ENCODE results near the gene ITPA. TPM values are rescaled to one million over a fixed set of nuclear protein-coding genes. Genes with fewer than 3 reads are reported as not detected.
"Not testable (repeated sequence)": the region's sequence is repeated elsewhere in the genome, so short reads cannot be mapped to it uniquely, and the experiment has no call there.

The ITPA gene
- total RNA-seq, 2 donors from 2014 or later = 35.2 to 67.6 TPM

DNA sequence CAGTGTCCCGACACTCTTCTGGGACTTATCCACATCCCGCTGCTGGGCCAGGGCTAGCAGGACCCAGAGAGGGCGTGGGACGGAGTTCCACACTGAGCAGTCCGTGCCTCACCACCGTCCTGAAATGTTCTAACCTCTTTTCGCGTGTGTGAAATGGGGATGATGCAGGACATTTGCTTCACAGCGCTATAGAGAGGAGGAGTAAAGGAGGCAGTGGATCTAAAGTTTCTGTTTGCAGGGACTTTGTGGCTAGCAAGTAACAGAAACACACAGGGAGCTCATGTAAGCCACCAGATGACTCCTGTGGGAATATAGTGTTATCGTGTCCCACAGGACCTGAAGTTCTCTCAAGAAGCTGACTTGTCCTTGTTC, 634 bp downstream of the ITPA start:
- no peaks in the 10 kb centered on the region for H3K27me3 ChIP-seq
- peak overlapping the region; percentile 95 for H3K4me3 ChIP-seq
- peak overlapping the region; percentile 88 to 95 for H3K9ac ChIP-seq (ENCODE audit: low read depth in 2 of 2, low read length in 2 of 2)
- intact Hi-C loops (cut with DNase I) = loop anchor here (5.0 kb wide), 1 partner anchor 48 kb away; no protein-coding TSS in a partner anchor
- DNase-seq = no peak
- TF ChIP-seq, protein P1, sequence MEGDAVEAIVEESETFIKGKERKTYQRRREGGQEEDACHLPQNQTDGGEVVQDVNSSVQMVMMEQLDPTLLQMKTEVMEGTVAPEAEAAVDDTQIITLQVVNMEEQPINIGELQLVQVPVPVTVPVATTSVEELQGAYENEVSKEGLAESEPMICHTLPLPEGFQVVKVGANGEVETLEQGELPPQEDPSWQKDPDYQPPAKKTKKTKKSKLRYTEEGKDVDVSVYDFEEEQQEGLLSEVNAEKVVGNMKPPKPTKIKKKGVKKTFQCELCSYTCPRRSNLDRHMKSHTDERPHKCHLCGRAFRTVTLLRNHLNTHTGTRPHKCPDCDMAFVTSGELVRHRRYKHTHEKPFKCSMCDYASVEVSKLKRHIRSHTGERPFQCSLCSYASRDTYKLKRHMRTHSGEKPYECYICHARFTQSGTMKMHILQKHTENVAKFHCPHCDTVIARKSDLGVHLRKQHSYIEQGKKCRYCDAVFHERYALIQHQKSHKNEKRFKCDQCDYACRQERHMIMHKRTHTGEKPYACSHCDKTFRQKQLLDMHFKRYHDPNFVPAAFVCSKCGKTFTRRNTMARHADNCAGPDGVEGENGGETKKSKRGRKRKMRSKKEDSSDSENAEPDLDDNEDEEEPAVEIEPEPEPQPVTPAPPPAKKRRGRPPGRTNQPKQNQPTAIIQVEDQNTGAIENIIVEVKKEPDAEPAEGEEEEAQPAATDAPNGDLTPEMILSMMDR (IDR thresholded peaks at IDR 0.05) = no peak
- H3K4me1 ChIP-seq = no peaks in the 10 kb centered on the region
- peaks cover 11% of the 10 kb centered on the region for H3K36me3 ChIP-seq
- H3K9me3 ChIP-seq = no peaks in the 10 kb centered on the region
- H3K27ac ChIP-seq = peak overlapping the region; percentile 82

DNA sequence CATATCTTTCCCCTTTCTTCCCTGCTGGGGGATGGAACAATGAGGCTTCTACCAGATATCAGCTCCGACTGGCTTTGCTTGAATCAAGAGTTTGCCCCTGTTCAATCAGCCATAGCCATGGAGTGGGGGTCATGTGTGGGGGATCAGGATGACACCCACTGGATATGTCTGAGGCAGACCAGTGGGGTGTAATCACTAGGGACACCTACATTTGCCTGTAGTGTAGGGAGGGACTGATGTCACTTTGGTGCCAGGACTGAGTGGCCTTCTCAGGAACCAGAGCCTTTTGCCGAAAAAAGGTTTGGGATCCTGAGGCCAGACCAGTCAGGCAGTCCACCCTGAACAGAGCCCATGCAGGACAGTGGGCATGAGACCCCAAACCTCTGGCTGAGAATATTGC, 1.0 kb downstream of the ITPA start:
- peak overlapping the region; percentile 88 to 95 for H3K9ac ChIP-seq (ENCODE audit: low read depth in 2 of 2, low read length in 2 of 2)
- DNase-seq = no peak
- H3K9me3 ChIP-seq = no peaks in the 10 kb centered on the region
- peaks cover 11% of the 10 kb centered on the region for H3K36me3 ChIP-seq
- no peaks in the 10 kb centered on the region for H3K4me1 ChIP-seq
- H3K4me3 ChIP-seq = peak overlapping the region; percentile 95
- no peak overlapping the region for H3K27ac ChIP-seq
- intact Hi-C loops (cut with DNase I) = no loop called here
- no peaks in the 10 kb centered on the region for H3K27me3 ChIP-seq
- TF ChIP-seq, protein P1 (IDR thresholded peaks at IDR 0.05) = no peak

DNA sequence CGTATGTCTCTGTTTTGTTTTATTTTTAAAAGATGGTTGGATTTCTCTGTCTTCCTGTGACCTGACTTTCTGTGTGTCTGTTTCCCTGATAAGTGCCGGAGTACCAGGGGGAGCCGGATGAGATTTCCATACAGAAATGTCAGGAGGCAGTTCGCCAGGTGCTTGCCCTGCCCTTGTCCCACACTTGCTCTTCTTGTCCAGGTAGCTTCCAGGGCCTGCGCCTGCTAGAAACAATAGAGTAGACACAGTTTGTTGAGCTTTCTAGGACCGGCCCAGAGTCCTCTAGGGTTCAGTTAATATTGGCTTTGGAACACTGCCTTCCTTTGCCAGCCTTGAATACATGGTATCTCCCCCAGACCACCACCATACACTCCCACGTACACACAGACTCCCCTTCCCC, 3.9 kb downstream of the ITPA start:
- TF ChIP-seq, protein P1 (IDR thresholded peaks at IDR 0.05) = no peak
- Histone ChIP-seq H3K4me3 (no peak overlapping the region), H3K9me3 (no peaks in the 10 kb centered on the region), H3K9ac (ENCODE audit: low read depth in 2 of 2, low read length in 2 of 2) (no peak overlapping the region), H3K36me3 (peaks cover 11% of the 10 kb centered on the region), H3K4me1 (no peaks in the 10 kb centered on the region), H3K27ac (no peak overlapping the region), H3K27me3 (no peaks in the 10 kb centered on the region)
- intact Hi-C loops (cut with DNase I) = no loop called here
- no peak for DNase-seq

DNA sequence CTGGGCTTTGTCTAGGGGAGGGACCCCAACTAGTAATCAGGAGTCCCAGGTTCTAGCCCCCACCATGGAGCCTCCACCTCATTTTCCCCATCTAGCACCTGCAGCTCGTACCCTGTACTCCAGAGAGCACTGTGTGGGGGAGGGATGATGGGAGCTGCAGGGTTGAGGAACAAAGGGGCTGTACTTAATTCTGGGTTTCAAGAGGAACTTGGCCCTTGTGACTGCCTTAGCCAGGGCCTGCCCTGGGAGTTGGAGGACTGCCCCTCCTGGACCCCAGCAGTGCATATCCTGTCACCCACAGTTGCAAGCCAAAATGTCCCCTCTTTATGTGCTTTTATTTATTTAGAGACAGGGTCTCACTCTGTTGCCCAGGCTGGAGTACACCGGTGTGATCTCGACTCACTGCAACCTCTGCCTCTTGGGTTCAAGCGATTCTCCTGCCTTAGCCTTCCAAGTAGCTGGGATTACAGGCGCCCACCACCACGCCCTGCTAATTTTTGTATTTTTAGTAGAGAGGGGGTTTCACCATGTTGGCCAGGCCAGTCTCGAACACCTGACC, 6.1 kb downstream of the ITPA start:
- peaks cover 11% of the 10 kb centered on the region for H3K36me3 ChIP-seq
- H3K9me3 ChIP-seq; H3K4me3 ChIP-seq; H3K9ac ChIP-seq (ENCODE audit: low read depth in 2 of 2, low read length in 2 of 2); H3K27me3 ChIP-seq; H3K4me1 ChIP-seq; H3K27ac ChIP-seq; DNase-seq; intact Hi-C loops (cut with DNase I): not testable (repeated sequence)

DNA sequence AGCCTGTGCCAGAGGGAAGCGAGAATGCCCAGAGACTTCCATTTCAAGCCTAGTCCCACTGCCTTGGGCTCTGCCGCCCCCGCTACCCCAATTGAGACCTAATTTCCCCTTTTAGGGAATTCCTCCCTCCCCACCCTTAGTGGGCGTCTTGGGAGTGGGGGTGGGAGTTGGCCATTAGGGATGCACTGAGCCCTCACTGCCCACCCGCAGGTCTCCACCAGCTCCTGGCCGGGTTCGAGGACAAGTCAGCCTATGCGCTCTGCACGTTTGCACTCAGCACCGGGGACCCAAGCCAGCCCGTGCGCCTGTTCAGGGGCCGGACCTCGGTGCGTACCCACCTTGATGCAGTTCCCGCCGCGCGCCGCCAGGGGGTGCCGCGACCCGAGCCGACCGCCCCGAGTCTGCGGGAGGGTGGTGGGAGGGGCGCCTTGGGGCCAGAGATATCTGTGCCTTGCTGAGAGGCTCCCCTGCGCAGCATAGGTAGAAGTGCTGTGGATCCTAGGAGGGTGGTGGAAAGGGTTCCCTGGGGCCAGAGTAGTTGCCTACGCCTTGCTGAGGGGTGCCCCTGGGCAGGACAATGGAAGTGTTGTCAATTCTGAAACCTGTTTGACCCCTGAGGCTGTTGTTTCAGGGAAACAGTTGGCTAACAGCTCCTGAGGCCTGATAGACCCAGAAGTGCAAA, 9.2 kb downstream of the ITPA start:
- H3K4me1 ChIP-seq = peaks cover 5% of the 10 kb centered on the region
- H3K9ac ChIP-seq (ENCODE audit: low read depth in 2 of 2, low read length in 2 of 2) = no peak overlapping the region
- TF ChIP-seq, protein P1 (IDR thresholded peaks at IDR 0.05) = peak; percentile 91
- peaks cover 7% of the 10 kb centered on the region for H3K36me3 ChIP-seq
- peak; percentile 62 for DNase-seq
- no peaks in the 10 kb centered on the region for H3K9me3 ChIP-seq
- no peak overlapping the region for H3K4me3 ChIP-seq
- intact Hi-C loops (cut with DNase I) = loop anchor here (2.0 kb wide), 2 partner anchors 58 to 98 kb away; no protein-coding TSS in a partner anchor
- no peak overlapping the region for H3K27ac ChIP-seq
- no peaks in the 10 kb centered on the region for H3K27me3 ChIP-seq

Data from colonic mucosa (tissue), 4 donors.